ENCODE data around the gene CTSA.

Gene CTSA

DNA sequence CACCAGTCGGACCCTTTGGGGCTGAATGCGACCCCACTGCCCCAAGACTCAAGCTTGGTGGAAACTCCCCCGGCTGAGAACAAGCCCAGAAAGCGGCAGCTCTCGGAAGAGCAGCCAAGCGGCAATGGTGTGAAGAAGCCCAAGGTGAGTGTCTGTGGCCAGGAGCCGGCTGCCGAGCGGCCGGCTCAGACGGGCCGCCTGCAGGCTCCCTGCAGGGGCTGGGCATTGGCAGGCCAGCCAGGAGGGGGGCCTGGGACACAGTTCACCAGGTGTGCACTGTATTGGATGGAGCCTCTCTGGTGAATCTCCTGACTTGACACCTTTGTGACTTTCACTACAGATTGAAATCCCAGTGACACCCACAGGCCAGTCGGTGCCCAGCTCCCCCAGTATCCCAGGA lies 49.3 kb downstream of the CTSA start:
- DNase-seq, result no peak

GRCh38 chr20:45943613-45944012 lies 52.5 kb downstream of the CTSA start:
- DNase-seq, result no peak

GRCh38 chr20:45944151-45944964 lies 53.2 kb downstream of the CTSA start:
- DNase-seq, result no peak

GRCh38 chr20:45944965-45945677 lies 54.0 kb downstream of the CTSA start:
- no peak for DNase-seq

GRCh38 chr20:45945678-45946148 lies 54.6 kb downstream of the CTSA start:
- no peak for DNase-seq

DNA sequence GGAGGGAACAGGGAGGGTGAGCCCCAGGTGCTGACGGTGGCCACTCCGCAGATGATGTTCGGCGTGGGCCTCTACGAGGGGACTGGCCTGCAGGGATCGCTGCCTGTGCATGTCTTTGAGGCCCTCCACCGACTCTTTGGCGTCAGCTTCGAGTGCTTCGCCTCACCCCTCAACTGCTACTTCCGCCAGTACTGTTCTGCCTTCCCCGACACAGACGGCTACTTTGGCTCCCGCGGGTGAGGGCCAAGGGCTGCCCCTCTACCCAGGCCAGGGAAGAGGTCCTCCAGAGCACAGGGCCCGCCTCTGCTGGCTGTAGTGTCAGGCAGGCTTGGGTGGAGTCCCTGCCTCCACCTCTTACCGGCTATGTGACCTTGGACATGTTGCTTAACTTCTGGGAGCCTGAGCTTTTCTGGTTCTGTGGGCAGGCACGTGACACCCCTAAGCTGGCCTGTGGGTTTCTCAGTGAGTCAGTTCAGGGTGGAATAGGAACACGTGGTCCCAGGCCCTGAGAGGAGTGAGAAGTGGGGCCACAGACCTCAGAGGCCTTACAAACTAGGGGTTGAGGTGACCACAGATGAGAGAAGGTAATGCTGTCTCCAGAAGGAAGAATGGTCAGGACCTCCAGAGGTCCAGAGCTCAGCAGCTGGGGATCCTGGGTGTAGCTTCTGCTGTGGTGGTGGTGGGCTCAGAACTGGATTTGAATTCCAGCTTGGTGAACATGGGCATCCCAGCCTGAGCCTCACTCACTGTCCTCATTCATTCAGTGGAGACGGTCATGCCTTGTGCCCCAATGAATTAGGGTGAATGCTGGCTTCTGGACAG lies 55.2 kb downstream of the CTSA start:
- peak; percentile 44 for DNase-seq

GRCh38 chr20:45947110-45947866 lies 56.2 kb downstream of the CTSA start:
- no peak for DNase-seq

DNA sequence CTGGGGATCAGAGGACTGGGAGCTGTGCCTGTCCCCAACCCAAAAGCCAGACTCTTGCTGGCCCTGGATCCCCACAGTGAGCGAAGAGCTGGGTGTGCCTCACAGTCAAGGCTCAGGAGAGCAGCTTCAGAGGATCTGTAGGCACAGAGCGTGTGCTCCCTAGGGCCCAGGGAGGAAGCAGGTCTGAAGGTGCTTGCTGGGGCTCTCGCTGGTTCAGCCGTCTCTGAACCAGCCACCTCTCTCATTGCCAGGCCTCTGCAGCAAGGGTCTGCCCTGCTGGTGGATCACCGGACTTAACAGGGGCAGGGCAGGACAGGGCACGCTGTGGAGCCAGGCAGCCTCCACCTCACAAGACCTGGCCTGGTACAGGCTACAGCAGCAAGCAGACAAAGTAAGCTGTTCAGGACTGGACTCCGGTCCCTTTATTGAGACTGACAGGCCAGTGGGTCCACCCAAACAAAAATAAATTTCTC lies 57.2 kb downstream of the CTSA start:
- no peak for DNase-seq

Data from activated naive CD4-positive, alpha-beta T cell treated with Interleukin-2 at 50 U/mL for 16 hours (primary cell).